ENCODE data around the gene NIPA2.

Gene NIPA2

DNA sequence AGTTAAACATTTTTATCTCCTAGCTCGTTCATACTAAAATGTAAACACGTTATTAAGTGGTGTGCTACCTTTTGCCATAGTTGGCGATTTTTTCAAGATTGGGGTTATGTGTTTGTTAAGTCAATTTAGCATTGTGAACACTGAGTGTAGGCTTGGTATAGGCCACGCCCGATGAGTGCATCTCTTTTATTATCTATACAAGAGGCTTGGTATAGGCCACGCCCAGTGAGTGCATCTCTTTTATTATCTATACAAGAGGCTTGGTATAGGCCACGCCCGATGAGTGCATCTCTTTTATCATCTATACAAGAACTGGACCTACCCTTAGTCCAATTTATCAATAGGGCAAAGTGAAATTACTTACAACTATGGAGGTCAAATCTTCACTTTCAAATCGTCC lies 70.4 kb downstream of the NIPA2 start:
- Histone ChIP-seq H3K9me3 (ENCODE audit: insufficient read depth, low read length, severe bottlenecking) (no peaks in the 10 kb centered on the region), H3K36me3 (ENCODE audit: insufficient read depth, low read length) (no peaks in the 10 kb centered on the region; the same call in 1 of the 2 replicates), H3K27me3 (ENCODE audit: insufficient read depth, low read length, poor library complexity) (no peaks in the 10 kb centered on the region), H3K79me2 (ENCODE audit: insufficient read depth, low read length) (no peaks in the 10 kb centered on the region), H3K4me1 (ENCODE audit: insufficient read depth, low read length) (no peaks in the 10 kb centered on the region), H3K9ac (ENCODE audit: low read depth, low read length) (no peak overlapping the region), H3K4me3 (ENCODE audit: low read depth in 1 of 2, low read length in 2 of 2) (no peak overlapping the region), H3K4me2 (ENCODE audit: insufficient read depth, low read length) (no peak overlapping the region), H4K20me1 (ENCODE audit: insufficient read depth, low read length) (no peaks in the 10 kb centered on the region), H3K27ac (ENCODE audit: low read length) (no peak overlapping the region), H2AFZ (ENCODE audit: low read depth, low read length) (no peak overlapping the region)
- TF ChIP-seq EZH2 (IDR thresholded peaks at IDR 0.05; ENCODE audit: borderline replicate concordance, low read depth, low read length, severe bottlenecking), result no peak
- TF ChIP-seq, protein P1, sequence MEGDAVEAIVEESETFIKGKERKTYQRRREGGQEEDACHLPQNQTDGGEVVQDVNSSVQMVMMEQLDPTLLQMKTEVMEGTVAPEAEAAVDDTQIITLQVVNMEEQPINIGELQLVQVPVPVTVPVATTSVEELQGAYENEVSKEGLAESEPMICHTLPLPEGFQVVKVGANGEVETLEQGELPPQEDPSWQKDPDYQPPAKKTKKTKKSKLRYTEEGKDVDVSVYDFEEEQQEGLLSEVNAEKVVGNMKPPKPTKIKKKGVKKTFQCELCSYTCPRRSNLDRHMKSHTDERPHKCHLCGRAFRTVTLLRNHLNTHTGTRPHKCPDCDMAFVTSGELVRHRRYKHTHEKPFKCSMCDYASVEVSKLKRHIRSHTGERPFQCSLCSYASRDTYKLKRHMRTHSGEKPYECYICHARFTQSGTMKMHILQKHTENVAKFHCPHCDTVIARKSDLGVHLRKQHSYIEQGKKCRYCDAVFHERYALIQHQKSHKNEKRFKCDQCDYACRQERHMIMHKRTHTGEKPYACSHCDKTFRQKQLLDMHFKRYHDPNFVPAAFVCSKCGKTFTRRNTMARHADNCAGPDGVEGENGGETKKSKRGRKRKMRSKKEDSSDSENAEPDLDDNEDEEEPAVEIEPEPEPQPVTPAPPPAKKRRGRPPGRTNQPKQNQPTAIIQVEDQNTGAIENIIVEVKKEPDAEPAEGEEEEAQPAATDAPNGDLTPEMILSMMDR (IDR thresholded peaks at IDR 0.05; ENCODE audit: borderline replicate concordance, extremely low read depth, low read length, poor library complexity, severe bottlenecking), result no peak
- ATAC-seq (ENCODE audit: insufficient read depth, low read depth) (no peak), DNase-seq (no peak)

GRCh38 chr15:22911306-22911705 lies 72.8 kb downstream of the NIPA2 start:
- no peak overlapping the region for H3K9ac ChIP-seq (ENCODE audit: low read depth, low read length)
- H3K4me2 ChIP-seq (ENCODE audit: insufficient read depth, low read length), result no peak overlapping the region
- no peaks in the 10 kb centered on the region; the same call in none of the 2 replicates for H3K36me3 ChIP-seq (ENCODE audit: insufficient read depth, low read length)
- no peaks in the 10 kb centered on the region for H3K79me2 ChIP-seq (ENCODE audit: insufficient read depth, low read length)
- no peak overlapping the region; the same call in 1 of the 2 replicates for H2AFZ ChIP-seq (ENCODE audit: low read depth, low read length)
- no peak for DNase-seq
- H3K4me3 ChIP-seq (ENCODE audit: low read depth in 1 of 2, low read length in 2 of 2), result no peak overlapping the region
- H3K27ac ChIP-seq (ENCODE audit: low read length), result no peak overlapping the region
- no peak for TF ChIP-seq EZH2 (IDR thresholded peaks at IDR 0.05; ENCODE audit: borderline replicate concordance, low read depth, low read length, severe bottlenecking)
- TF ChIP-seq, protein P1 (IDR thresholded peaks at IDR 0.05; ENCODE audit: borderline replicate concordance, extremely low read depth, low read length, poor library complexity, severe bottlenecking), result no peak
- H3K27me3 ChIP-seq (ENCODE audit: insufficient read depth, low read length, poor library complexity), result no peaks in the 10 kb centered on the region
- ATAC-seq (ENCODE audit: insufficient read depth, low read depth), result no peak
- no peaks in the 10 kb centered on the region for H4K20me1 ChIP-seq (ENCODE audit: insufficient read depth, low read length)
- no peaks in the 10 kb centered on the region for H3K9me3 ChIP-seq (ENCODE audit: insufficient read depth, low read length, severe bottlenecking)
- no peaks in the 10 kb centered on the region for H3K4me1 ChIP-seq (ENCODE audit: insufficient read depth, low read length)

DNA sequence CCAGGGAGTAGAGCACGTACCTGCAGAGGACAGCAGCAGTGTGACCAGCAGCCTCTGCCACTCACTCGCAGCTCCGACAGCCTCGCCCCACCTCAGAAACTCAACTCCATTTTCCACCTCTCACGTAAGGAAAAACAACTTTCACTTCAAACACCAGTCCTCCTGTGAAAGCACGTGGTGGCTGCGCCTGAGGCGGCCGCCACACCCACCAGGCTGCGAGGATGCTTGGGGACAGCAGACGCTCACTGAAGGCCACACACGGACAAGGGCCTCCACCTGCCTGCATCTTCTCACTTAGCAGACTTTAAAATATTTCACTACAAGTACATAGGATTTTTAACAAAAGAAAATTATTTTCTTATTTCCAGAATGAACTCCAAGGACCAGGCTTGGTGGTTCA lies 73.8 kb downstream of the NIPA2 start:
- no peaks in the 10 kb centered on the region for H3K9me3 ChIP-seq (ENCODE audit: insufficient read depth, low read length, severe bottlenecking)
- no peak for DNase-seq
- no peak overlapping the region for H3K9ac ChIP-seq (ENCODE audit: low read depth, low read length)
- TF ChIP-seq EZH2 (IDR thresholded peaks at IDR 0.05; ENCODE audit: borderline replicate concordance, low read depth, low read length, severe bottlenecking), result no peak
- TF ChIP-seq, protein P1 (IDR thresholded peaks at IDR 0.05; ENCODE audit: borderline replicate concordance, extremely low read depth, low read length, poor library complexity, severe bottlenecking), result no peak
- H3K4me3 ChIP-seq (ENCODE audit: low read depth in 1 of 2, low read length in 2 of 2), result no peak overlapping the region
- H4K20me1 ChIP-seq (ENCODE audit: insufficient read depth, low read length), result no peaks in the 10 kb centered on the region
- no peaks in the 10 kb centered on the region; the same call in none of the 2 replicates for H3K36me3 ChIP-seq (ENCODE audit: insufficient read depth, low read length)
- H2AFZ ChIP-seq (ENCODE audit: low read depth, low read length), result no peak overlapping the region
- no peaks in the 10 kb centered on the region for H3K4me1 ChIP-seq (ENCODE audit: insufficient read depth, low read length)
- H3K4me2 ChIP-seq (ENCODE audit: insufficient read depth, low read length), result no peak overlapping the region
- H3K27ac ChIP-seq (ENCODE audit: low read length), result no peak overlapping the region
- no peaks in the 10 kb centered on the region for H3K79me2 ChIP-seq (ENCODE audit: insufficient read depth, low read length)
- no peaks in the 10 kb centered on the region for H3K27me3 ChIP-seq (ENCODE audit: insufficient read depth, low read length, poor library complexity)
- no peak for ATAC-seq (ENCODE audit: insufficient read depth, low read depth)
